Measurements from ENCODE around the gene SOST. TPM values are rescaled to one million over a fixed set of nuclear protein-coding genes. Genes with fewer than 3 reads are reported as not detected.

The SOST gene
- total RNA-seq, 1 donor from 2014 or later = not detected

Other genes with a start within 250 kb of the SOST start
- gene ETV4, start 212.5 kb downstream of the SOST start, total RNA-seq = 1.6 TPM
- gene MEOX1, start 96.9 kb downstream of the SOST start, total RNA-seq = 12.5 TPM
- gene DUSP3, start 20.2 kb upstream of the SOST start, total RNA-seq = 39.7 TPM
- gene CFAP97D1, start 21.6 kb upstream of the SOST start, total RNA-seq = not detected
- gene MPP3, start 74.4 kb upstream of the SOST start, total RNA-seq = 4.2 TPM
- gene CD300LG, start 88.4 kb upstream of the SOST start, total RNA-seq = 1.6 TPM
- gene MPP2, start 148.7 kb upstream of the SOST start, total RNA-seq = 1.0 TPM
- gene PPY, start 183.7 kb upstream of the SOST start, total RNA-seq = not detected
- not detected for gene PYY, start 195.1 kb upstream of the SOST start, total RNA-seq
- gene NAGS, start 245.8 kb upstream of the SOST start, total RNA-seq = under 0.01 TPM

All from skeletal muscle tissue (tissue), 1 donor.